Fibroblast of lung (primary cell): Measurements from ENCODE around the gene ANGPTL2. TPM values are rescaled to one million over a fixed set of nuclear protein-coding genes. Genes with fewer than 3 reads are reported as not detected.

Experiments used
- DNase-seq, 2 donors: peaks; one replicate each; pipeline versions ENCODE4 v3.0.0 to v3.0.0-alpha.2; 2010; ENCODE audit warnings: low read depth in 2 of 2
- H2AFZ ChIP-seq: 2 replicates; pipeline ENCODE4 v1.5.1; 2012; ENCODE audit warnings: low read length, control low read depth, inconsistent platforms
- H3K27ac ChIP-seq: 2 replicates; pipeline ENCODE4 v1.5.1; 2011; ENCODE audit warnings: low read length, control low read depth; ENCODE audit not compliant: insufficient read depth
- H3K27me3 ChIP-seq: 2 replicates; pipeline ENCODE4 v1.5.1; 2011; ENCODE audit warnings: mild to moderate bottlenecking, low read length; ENCODE audit not compliant: control insufficient read depth, insufficient read depth
- H3K36me3 ChIP-seq: 2 replicates; pipeline ENCODE4 v1.5.1; 2011; ENCODE audit warnings: low read length; ENCODE audit not compliant: control insufficient read depth, insufficient read depth
- H3K4me1 ChIP-seq: 2 replicates; pipeline ENCODE4 v1.5.1; 2011; ENCODE audit warnings: low read length; ENCODE audit not compliant: control insufficient read depth, insufficient read depth; ENCODE audit errors: extremely low read depth
- H3K4me2 ChIP-seq: 2 replicates; pipeline ENCODE4 v1.5.1; 2011; ENCODE audit warnings: low read length, control low read depth; ENCODE audit not compliant: insufficient read depth; ENCODE audit errors: extremely low read depth
- H3K4me3 ChIP-seq, 4 experiments: fragments of 200-600 bp in 1 of 4; sonication (generic) in 1 of 4; replicated peaks in 1 of 4; 2 replicates each; pipeline ENCODE4 v1.5.1; 2011 to 2016; ENCODE audit warnings: low read length in 4 of 4, low read depth in 3 of 4, mild to moderate bottlenecking in 3 of 4, control low read depth in 2 of 4, inconsistent platforms in 1 of 4, mixed read lengths in 1 of 4; ENCODE audit not compliant: insufficient read depth in 1 of 4; ENCODE audit errors: control extremely low read depth in 1 of 4
- H3K79me2 ChIP-seq: 2 replicates; pipeline ENCODE4 v1.5.1; 2012; ENCODE audit warnings: mild to moderate bottlenecking, low read length, inconsistent platforms; ENCODE audit not compliant: control insufficient read depth, insufficient read depth
- H3K9ac ChIP-seq: 2 replicates; pipeline ENCODE4 v1.5.1; 2011; ENCODE audit warnings: mild to moderate bottlenecking, low read length, control low read depth; ENCODE audit not compliant: insufficient read depth
- H3K9me3 ChIP-seq: 2 replicates; pipeline ENCODE4 v1.5.1; 2012; ENCODE audit warnings: low read depth, low read length; ENCODE audit not compliant: control insufficient read depth, insufficient read depth
- H4K20me1 ChIP-seq: 2 replicates; pipeline ENCODE4 v1.5.1; 2011; ENCODE audit warnings: low read length; ENCODE audit not compliant: control insufficient read depth, insufficient read depth; ENCODE audit errors: extremely low read depth
- CTCF ChIP-seq, 2 donors: IDR thresholded peaks in 1 of 2; conservative IDR thresholded peaks in 1 of 2; 1 replicate in 1 of 2; 2 replicates in 1 of 2; pipeline ENCODE4 v1.5.1; 2011 to 2012; ENCODE audit warnings: low read length in 2 of 2, control low read depth in 1 of 2, inconsistent platforms in 1 of 2, low read depth in 1 of 2, mild to moderate bottlenecking in 1 of 2
- EZH2 ChIP-seq: IDR thresholded peaks from 2 replicates; pipeline ENCODE4 v1.5.1; 2012; ENCODE audit warnings: low read length, control low read depth, mild to moderate bottlenecking; ENCODE audit errors: missing control alignments
- polyA plus RNA-seq, 2 donors: library from polyadenylated mRNA; depleted of rRNA in 1 of 2; stranded (reverse) in 1 of 2; unstranded in 1 of 2; fragments of >200 nt; gene quantifications; 2 replicates each; pipeline ENCODE4 v1.2.1, GENCODE V29; 2011 to 2012; ENCODE audit warnings: missing spikeins in 1 of 2
- total RNA-seq: library from RNA; depleted of rRNA; stranded (reverse); fragments of >200 nt; gene quantifications from 2 replicates; pipeline ENCODE4 v1.2.1, GENCODE V29; 2014

Gene ANGPTL2
- total and polyA plus RNA-seq, 2 donors (not counting 1 experiment from before 2014, with no cell fraction given): 128 to 163 TPM

- Histone ChIP-seq H3K4me3 (no peak overlapping the region), H2AFZ (no peak overlapping the region), H3K79me2 (no peaks in the 10 kb centered on the region), H3K36me3 (no peaks in the 10 kb centered on the region), H3K4me1 (peaks cover 39% of the 10 kb centered on the region), H3K4me2 (no peak overlapping the region), H4K20me1 (no peaks in the 10 kb centered on the region), H3K9me3 (no peaks in the 10 kb centered on the region), H3K27me3 (no peaks in the 10 kb centered on the region), H3K27ac (peak overlapping the region; percentile 42), H3K9ac (no peak overlapping the region)
- no peak for DNase-seq
- TF ChIP-seq CTCF (conservative IDR thresholded peaks at IDR 0.05 in 1 of 2, IDR thresholded peaks at IDR 0.05 in 1 of 2; ENCODE audit: low read depth in 1 of 2, low read length in 2 of 2) (no peak), EZH2 (no peak)
Observed at GRCh38 chr9:127126971-127127370, 4.5 kb upstream of the ANGPTL2 start.

GRCh38 chr9:127124792-127125191 is 2.4 kb upstream of the ANGPTL2 start:
- no peaks in the 10 kb centered on the region for H3K9me3 ChIP-seq
- no peak for DNase-seq
- peaks cover 2% of the 10 kb centered on the region for H3K36me3 ChIP-seq
- H4K20me1 ChIP-seq: no peaks in the 10 kb centered on the region
- H3K4me1 ChIP-seq: peaks cover 31% of the 10 kb centered on the region
- no peak overlapping the region for H3K4me2 ChIP-seq
- no peak for TF ChIP-seq CTCF (conservative IDR thresholded peaks at IDR 0.05 in 1 of 2, IDR thresholded peaks at IDR 0.05 in 1 of 2; ENCODE audit: low read depth in 1 of 2, low read length in 2 of 2)
- TF ChIP-seq EZH2: no peak
- no peak overlapping the region for H3K27ac ChIP-seq
- no peak overlapping the region for H3K4me3 ChIP-seq
- peaks cover 15% of the 10 kb centered on the region for H3K79me2 ChIP-seq
- no peaks in the 10 kb centered on the region for H3K27me3 ChIP-seq
- H3K9ac ChIP-seq: no peak overlapping the region
- no peak overlapping the region for H2AFZ ChIP-seq

GRCh38 chr9:127124111-127124531 is 1.7 kb upstream of the ANGPTL2 start:
- peaks cover 2% of the 10 kb centered on the region for H3K36me3 ChIP-seq
- H3K79me2 ChIP-seq: peaks cover 21% of the 10 kb centered on the region
- no peaks in the 10 kb centered on the region for H4K20me1 ChIP-seq
- no peaks in the 10 kb centered on the region for H3K9me3 ChIP-seq
- no peak overlapping the region for H2AFZ ChIP-seq
- no peak overlapping the region for H3K4me2 ChIP-seq
- H3K9ac ChIP-seq: no peak overlapping the region
- H3K4me1 ChIP-seq: peaks cover 27% of the 10 kb centered on the region
- no peak overlapping the region for H3K4me3 ChIP-seq
- no peak overlapping the region for H3K27ac ChIP-seq
- H3K27me3 ChIP-seq: no peaks in the 10 kb centered on the region
- DNase-seq: no peak
- TF ChIP-seq EZH2: no peak
- no peak for TF ChIP-seq CTCF (conservative IDR thresholded peaks at IDR 0.05 in 1 of 2, IDR thresholded peaks at IDR 0.05 in 1 of 2; ENCODE audit: low read depth in 1 of 2, low read length in 2 of 2)
